Tibial nerve (tissue), 3 donors: ENCODE results near the gene GAP43.

Experiments
- POLR2A ChIP-seq, 2 donors: fragments of 450-650 bp; IDR thresholded peaks; one replicate each; pipeline ENCODE4 v1.6.1; 2017; ENCODE audit warnings: antibody characterized with exemption in 2 of 2, mild to moderate bottlenecking in 2 of 2, moderate library complexity in 2 of 2
- TF ChIP-seq, protein P1 (sequence below), 5 experiments: fragments of 200-600 bp in 3 of 5; fragments of 450-650 bp in 2 of 5; sonication (generic) in 3 of 5; IDR thresholded peaks; one replicate each; pipeline ENCODE4 v1.5.1; 2016 to 2019; ENCODE audit warnings: antibody characterized with exemption in 5 of 5, mild to moderate bottlenecking in 3 of 5, moderate library complexity in 2 of 5

DNA sequence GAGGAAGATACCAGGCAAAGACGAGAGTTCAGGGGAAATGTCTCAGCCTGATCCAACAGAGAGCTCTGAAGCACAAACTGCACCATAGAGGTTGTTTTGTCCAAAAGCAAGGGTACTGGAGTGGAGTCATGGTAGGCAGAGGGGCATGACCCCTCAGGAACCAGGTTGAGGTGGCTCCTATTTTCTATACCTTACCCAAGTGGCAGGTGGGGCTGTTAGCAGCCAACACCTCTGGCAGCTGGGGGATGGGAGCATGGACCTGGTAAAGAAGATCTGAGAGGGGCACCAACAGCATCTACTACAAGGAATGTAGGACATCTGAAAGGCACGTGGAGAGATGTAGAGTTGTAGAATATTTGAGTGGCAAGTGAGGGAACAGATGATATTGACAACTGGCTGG lies 85.2 kb downstream of the GAP43 start:
- TF ChIP-seq POLR2A (IDR thresholded peaks at IDR 0.05), result no peak
- TF ChIP-seq, protein P1, sequence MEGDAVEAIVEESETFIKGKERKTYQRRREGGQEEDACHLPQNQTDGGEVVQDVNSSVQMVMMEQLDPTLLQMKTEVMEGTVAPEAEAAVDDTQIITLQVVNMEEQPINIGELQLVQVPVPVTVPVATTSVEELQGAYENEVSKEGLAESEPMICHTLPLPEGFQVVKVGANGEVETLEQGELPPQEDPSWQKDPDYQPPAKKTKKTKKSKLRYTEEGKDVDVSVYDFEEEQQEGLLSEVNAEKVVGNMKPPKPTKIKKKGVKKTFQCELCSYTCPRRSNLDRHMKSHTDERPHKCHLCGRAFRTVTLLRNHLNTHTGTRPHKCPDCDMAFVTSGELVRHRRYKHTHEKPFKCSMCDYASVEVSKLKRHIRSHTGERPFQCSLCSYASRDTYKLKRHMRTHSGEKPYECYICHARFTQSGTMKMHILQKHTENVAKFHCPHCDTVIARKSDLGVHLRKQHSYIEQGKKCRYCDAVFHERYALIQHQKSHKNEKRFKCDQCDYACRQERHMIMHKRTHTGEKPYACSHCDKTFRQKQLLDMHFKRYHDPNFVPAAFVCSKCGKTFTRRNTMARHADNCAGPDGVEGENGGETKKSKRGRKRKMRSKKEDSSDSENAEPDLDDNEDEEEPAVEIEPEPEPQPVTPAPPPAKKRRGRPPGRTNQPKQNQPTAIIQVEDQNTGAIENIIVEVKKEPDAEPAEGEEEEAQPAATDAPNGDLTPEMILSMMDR (IDR thresholded peaks at IDR 0.05), result no peak
